ENCODE measurements around the gene GSC2.
"Not testable (repeated sequence)": the region's sequence is repeated elsewhere in the genome, so short reads cannot be mapped to it uniquely, and the experiment has no call there.

The GSC2 gene

DNA sequence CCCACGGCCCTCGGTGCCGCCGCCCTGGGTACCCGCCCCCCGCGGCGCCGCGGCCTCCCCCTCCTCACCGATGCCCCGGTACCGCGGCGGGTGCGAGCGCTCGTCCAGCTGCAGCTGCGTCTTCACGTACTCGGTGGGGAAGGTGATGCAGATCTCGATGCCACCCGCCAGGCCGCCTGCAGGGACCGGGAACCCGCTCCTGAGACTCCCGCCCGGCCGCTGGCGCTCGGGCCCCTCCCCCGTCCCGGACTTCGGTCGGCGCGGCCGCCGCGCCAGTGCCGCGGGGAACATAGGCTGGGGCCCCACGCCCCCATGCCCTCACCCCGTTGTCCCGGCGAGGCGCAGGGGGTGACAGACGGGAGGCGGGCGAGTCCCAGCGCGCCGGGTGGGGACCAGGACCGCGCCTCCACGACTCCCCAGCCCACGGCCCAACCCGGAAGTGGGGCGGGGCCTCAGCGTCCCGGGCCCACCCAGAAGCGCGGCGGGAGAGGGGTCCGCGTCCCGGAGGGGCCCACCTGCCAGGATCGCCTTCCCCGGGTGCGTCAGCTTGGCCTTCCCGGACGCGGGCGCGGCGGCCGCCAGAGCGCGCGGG is 28.1 kb upstream of the GSC2 start:
- DNase-seq: no peak

DNA sequence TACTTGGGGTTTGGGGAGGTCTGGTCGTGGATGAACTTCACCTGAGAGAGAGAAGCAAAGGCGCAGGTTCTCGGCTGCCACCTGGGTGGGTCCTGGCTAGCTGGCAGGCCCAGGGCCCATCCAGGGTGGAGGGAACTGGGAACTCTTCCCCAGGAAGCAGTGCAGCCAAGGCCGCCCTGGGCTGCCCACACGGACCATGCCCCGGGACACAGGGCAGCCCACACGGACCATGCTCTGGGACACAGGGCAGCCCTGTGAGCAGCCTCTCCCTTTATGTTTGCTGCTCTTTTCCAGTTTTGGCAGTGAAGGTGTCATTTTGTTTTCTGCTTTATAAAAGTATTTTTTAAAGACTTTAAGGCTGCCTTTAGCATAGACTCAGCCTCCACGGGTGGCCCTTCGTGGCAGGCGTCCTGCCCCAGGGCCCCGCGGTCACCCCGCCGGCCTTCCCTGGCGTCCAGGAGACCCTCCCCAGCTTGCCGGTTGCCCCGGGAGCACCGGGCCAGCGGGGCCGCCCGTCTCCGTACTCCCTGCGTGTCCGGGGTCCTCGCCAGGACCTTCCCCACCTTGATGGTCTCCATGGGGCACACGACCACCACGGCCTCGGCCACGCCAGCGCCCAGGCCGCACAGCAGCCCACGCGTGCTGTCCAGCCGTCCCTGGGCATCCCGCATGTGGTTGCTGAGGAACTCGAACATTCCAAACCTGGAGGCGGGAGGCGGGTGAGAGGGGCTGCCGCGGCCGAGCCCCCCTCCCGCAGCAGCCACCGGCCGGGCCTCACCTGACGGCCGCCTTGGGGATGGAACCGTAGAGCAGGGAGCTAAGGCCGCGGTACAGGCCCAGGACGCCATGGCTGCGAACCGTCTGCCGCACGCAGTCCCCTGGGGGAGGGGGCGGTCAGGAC is 27.3 kb upstream of the GSC2 start:
- DNase-seq: no peak

DNA sequence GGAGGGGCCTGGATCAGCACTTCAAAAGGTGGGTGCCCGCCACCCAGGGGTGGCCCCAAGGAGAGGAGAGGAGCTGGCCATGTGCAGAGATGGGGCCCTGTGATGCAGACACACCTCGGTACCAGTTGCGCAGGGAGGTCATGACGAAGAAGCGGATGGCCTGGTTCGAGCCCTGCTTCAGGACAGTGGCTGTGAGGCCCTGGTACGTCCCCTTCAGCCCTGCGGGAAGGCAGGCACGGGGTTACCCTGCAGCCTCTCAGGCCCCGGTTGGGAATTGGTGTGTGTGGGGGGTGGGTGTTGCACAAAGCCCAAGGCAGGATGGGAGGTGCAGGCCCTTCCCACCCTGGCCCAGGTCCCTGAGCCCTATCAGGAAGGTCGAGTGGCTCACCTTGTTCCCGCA is 26.6 kb upstream of the GSC2 start:
- no peak for DNase-seq

DNA sequence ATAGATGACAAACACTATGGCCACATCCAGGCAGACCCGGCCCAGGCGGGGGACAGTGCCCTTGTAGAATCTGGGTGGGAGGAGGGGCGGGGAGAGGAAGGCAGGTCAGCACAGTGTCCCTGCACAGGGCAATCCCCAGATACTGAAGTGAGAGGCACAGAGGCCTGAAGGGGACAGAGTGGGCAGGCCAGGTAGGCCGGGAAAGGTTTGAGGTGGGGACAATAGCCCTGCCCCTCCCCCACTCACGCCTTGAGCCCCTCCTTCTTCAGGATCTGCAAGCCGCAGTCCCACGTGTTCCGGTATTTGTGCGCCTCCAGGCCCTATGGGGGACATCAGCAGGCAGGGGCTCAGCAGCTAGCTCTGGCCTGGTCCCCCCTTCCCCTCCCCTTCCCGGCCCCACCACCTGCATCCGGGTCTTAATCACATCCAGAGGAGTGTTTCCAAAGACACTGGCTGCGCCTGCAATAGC is 26.1 kb upstream of the GSC2 start:
- no peak for DNase-seq

DNA sequence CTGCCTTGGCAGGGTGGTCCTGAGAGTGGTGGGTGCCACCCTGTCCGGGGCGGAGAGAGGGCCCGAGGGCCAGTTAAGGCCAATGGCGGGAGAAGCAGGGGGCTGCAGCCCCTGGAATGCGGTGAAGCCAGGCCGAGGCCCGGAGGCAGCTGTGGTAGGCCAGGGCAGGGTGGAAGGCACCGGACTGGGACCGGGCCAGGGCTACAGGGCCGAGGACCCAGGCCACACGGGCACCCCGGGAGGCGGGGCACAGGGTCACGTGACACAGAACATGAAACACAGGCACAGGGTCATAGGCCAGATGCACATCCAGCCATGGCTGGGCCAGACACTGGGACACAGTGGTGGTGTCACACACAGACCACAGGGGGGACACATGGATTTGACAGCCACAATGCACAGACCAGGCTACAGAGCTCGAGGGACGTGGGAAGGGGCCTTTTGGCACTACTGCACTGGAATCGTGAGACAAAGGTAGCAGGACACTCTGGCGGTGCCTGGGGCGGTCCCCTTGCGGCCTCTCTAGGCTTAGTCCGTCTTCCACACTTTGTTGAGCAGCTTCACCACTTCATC is 25.6 kb upstream of the GSC2 start:
- DNase-seq: no peak

DNA sequence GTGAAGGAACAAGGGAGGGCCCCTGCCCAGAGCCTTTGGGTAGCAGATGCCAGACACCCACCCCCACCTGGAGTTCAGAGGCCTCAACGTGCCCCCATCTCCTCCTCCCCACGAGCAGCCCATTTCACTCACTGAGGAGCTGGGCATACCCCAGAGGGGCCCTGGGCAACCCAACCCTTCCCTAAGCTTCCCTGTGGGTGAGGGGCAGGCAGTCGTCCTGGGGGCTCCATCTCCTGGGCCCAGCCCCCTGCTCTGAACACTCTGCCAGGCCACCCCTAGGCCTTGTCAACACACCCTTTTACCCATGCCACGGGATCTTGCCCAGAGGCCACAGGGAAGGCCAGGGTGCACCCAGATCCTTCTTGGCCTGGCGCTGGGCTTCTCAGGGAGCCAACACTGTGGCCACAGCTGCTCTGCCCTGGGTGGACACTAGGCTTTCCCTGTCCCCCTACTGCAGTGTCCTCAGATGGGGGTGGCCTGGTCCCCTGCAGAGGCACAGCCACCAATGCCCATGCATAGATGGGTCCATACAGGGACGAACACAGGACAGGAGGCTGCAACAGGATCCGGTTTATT is 25.0 kb upstream of the GSC2 start:
- no peak for DNase-seq

DNA sequence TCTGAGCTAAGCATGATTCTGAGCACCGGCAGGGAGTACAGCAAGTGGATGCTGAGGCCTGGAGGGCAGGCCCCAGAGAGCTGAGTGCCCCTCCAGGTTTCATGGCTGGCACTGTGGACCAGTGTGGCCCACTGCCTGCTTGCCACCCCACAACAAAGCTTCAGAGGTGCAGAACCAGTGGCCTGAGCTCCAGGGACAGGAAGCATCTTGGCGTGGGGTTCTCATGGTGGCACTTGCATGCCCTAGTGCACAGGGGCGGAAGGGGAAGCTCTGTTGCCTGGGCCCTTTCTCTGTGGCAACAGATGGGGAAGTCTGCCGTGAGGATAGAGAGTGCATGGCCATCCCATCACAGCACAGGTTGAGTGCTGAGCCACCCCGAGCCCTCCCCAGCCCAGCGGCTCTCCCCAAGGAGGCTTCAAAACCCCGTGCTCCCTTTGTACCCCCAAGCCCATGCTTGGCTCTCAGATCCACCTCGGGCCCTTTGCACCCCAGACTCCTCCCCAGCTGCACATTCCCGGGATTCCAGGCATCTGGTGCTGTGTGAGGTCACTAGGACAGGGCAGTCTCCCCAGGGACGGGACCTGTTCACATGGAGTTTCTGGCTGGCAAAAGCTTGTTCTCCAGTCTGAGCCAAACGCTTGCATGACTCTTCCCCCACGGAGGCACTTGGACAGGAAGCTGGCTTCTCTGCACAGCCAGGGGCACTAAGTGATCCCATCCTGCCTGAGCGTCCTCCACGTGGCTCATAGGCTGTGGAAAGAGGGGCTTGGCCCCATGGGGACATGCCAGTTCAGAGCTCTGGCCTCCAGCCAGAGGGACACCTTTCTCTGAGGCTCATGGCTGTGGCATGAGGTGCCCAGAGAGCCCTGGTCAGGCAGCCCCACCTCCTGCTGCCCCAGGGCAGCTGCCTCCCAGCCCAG is 24.3 kb upstream of the GSC2 start:
- no peak for DNase-seq

DNA sequence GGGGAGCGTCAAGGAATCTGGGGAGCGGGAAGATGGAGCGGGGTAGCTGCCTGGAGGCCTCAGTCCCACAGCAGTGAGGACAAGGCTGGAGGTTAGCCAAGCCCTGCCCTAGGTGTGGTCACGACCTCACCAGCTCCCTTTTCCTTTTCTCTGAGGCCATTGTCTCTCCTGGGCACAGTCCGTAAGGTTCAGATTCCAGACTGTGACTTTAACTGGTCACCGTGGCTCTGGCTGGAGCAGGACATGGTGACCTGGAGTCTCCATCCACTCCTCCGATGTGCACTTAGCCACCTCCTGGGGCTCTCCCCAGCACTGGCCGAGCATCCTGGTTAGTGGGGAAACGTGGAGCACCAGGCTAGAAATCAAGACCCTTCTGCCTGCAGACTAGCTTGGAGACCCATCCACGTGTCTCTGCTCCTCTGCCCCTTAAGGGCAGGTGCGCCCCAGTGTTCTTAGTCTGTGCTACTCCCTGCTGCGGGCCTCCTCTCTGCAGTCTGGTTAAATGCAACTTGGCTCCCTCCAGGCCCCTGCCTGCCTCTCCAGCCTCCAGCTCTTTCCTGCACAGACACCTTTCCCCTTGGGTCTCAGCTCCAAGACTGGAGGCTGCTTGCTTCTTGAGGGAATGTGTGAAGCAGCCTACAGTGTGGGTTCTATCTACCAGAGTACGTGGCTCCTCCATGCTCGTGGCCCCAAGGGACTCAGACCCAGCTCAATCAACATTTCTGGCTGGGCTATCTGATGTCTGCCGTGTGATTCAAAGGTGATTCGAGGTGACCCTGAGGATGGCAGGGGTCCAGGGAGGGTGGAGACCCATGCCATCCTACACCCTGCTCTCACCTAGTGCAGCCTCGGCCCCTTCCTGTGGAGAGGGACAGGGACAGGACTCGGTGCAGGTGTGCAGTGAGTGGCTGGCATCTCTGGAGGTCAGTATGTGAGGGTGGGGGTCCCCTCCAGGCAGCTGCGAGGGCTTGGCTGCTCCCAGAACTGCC is 23.2 kb upstream of the GSC2 start:
- DNase-seq: no peak

DNA sequence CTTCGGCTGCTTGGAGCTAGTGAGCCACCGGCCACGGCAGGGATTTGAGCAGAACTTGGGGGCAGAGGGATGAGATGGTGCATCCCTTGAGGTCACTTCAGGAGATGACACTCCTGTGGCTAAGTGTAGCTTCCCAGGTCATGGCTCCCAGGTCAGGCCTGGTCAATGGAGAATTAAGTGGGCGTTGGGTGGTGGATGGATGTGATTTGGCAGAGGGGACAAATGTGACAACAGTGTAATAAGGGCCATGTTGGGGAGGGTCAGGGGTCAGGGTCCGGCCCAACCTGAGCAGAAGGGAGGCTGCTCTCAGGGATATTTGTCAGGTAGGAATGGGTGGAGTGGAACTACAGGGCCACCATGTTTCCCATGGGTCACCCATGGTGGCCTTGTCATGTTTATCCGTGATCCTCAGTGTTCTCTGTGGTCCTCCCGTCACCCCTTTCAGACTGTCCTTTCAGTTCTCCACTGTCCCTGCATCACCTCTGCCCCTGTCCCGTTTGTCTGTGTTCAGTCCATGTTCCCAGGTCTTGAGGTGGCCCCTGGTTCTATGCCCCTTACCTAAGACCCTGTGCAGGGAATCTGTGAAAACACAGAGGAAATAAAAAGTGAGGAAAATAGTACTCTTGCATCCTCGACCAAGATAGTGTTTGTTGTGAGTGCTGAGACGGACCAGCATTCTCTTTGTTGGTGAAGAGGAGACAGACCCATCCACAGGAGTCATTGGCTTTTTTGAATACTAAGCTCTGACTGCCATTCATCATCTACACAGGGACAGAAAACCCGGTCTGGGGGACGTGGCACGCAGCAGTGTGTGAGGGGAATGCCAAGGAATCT is 22.3 kb upstream of the GSC2 start:
- no peak for DNase-seq

DNA sequence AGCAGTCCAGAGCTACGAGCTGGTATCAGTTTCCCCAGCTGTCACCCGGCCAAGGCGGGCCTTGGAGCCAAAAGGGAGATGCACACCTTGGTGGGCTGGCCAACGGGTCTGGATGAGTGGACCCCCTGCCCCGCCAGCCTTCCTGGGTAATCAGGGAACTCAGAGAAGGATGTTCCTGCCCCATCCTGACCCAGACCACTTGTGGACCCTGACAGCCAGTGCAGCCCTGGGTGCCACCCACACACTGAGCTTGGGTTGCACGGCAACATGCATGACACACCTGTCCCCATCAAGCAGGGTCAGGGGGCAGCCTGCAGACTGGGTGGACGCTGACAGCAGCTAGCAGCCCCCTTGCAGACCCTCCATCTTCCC is 19.8 kb upstream of the GSC2 start:
- DNase-seq: no peak

DNA sequence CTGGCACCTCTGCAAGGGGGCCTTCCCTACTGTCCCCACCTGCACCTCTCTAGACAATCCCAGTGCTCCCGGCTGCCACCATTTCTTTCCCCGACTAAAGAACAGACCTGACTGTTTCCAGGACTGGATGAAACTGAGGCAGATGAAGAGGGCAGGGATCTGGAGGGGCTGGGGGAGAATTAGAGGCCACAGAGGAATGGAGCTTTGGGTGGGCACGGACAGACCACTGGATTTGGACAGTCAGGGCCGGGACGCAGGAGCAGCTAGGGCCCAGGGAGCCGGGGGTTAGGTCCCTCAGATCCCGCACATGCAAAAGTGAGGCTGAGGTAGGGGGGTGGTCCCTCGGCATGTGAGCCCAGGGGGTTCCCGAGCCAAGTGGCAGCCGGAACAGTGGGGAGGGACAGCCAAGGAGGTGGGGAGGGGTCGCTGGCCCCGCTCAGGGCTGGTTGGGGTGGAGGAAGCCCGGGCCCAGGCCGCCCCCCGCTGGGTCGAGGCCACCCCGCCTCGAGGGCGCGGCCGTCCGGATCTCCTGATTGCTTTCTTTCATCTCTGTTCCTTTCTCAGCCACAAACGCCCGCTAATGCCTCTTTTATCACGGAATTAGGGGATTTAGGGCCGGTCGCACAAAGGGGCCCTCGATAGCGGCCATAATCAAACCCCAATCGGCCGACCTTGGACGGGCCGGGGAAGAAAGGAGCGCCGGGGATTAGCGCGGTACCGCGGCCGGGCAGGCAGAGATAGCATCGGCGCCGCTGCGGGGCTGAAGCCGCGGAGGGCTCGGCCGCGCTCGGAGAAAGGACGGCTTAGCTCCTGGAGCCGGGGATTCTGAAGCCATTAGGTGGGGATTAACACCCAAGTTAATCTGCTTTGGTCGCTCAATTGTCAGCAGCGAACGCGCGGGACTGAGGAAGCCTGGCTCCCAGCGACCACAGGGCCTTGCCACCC is 19.2 kb upstream of the GSC2 start:
- no peak for DNase-seq

DNA sequence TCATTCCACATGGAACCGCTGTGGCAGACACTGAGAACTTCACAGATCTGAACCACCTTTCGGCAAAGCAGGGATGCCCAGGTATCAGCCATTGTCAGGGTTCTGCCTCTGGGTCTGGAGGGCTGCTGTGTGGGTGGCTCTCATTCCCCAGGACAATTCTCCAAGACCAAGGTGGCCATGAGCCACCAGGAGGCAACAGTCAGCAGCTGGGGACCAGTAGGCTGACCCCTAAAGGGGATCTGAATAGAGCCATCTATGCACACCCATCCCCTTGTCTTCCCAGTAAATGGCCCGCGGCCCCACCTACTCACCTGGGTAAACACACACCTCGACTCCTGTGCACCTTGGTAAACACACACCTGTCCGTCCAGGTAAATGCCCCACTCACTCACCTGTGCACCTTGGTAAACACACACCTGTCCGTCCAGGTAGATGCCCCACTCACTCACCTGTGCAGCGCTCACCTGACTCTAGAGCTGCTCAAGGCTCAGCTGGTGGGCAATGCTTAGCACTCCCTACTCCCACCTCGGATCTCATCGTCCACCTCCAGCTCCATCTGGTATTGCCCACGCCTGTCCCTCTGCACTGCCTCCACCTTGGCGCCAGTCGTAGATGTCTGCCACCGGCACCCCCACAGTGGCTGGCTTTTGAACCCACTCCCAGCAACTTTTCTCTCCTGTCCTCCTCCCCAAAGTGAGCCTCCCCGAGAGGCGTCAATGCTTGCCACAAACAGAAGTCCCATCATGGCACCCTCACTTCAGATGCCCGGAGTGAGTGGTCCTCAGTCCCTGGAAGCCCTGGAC is 18.2 kb upstream of the GSC2 start:
- DNase-seq: no peak

DNA sequence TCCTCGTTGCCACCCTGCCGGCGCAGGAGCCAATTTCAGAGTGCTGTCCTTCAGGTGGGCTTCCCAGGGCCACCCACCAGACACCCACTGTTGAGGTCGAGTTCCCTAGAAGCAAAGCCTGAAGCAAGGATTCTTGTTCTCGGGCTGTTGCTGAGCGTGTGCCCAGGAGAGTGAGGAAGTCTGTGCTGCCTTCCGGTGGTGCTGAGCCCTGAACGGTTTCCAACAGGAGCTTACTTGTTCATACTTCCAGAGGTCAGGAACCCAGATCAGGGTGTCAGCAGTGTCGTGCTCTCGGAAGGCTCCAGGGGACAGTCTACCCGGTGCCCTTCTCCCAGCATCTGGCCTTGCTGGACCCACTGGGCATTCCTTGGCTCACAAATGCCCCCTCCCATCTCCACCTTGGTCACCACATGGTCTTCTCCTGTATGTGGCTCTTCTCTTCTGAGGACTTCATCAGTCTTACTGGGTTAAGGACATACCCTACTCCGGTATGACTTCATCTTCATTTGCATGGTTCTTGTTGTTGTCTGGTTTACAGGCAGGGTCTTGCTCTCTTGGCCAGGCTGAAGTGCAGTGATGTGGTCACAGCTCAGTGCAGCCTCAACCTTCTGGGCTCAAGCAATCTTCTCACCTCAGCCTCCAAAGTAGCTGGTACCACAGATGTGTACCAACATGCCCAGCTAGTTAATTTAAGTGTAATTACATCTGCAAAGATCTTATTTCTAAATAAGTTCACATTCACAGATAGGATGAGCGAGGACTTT is 17.2 kb upstream of the GSC2 start:
- no peak for DNase-seq

DNA sequence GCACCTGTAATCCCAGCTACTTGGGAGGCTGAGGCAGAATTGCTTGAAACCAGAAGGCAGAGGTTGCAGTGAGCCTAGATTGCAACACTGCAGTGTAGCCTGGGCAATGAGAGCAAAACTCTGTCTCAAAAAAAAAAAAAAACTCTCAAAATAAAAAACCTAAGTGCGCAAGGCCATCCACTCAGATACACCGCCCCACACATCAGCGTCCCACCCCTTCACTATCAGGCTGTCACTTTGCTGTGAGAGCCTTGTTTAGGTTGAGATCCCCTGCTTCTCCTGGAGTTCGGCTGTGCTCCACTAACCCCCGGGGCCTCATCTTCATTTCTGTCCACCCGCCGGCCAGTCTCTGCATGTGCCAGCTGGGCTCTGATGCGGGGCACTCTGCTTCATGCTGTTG is 16.3 kb upstream of the GSC2 start:
- no peak for DNase-seq

DNA sequence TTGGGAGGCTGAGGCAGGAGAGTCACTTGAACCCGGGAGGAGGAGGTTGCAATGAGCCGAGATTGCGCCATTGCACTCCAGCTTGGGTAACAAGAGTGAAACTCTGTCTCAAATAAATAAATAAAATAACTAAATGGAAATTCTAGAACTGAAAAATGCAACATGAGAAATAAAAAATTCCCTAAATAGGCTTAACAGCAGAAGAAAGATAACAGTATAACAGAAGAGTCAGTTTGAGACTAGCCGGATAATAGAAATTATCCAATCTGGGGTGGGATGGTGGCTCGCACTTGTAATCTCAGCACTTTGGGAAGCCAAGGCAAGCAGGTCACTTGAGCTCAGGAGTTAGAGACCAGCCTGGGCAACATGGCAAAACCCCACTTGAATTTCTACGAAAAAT is 14.3 kb upstream of the GSC2 start:
- DNase-seq: no peak

DNA sequence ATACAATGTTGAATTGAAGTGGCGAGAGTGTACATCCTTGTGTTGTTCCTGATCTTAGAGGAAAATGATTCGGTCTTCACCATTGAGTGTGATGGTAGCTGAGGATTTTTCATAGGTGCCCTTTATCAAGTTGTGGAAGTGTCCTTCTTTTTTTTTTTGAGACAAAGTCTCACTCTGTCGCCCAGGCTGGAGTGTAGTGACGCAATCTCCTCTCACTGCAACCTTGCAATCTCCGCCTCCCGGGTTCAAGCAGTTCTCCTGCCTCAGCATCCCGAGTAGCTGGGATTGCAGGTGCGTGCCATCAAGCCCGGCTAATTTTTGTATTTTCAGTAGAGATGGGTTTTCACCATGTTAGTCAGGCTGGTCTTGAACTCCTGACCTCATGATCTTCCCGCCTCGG is 8.6 kb upstream of the GSC2 start:
- not testable (repeated sequence) for DNase-seq

DNA sequence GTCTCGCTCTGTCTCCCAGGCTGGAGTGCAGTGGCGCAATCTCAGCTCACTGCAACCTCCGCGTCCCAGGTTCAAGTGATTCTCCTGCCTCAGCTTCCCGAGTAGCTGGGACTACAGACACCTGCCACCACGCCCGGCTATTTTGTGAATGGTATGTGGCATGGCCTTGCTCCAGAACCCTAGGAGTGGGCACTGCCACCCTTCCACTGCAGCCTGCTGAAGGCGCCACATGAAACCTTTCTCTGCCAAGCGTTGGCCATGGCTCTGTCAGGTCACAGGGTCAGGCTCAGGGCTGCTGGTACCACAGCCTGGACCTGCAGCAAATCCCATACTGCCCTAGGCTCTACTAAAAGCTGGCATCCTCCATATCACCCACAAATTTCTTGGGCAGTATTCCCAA is 6.0 kb upstream of the GSC2 start:
- not testable (repeated sequence) for DNase-seq

Data from NCI-H2029 treated with DMSO at 0.1 percent for 48 hours (cell line).